Central memory CD4-positive, alpha-beta T cell (primary cell): ENCODE data around the gene PRKAB2.
"Not testable (repeated sequence)": the region's sequence is repeated elsewhere in the genome, so short reads cannot be mapped to it uniquely, and the experiment has no call there.

Experiments
- DNase-seq: peaks from one replicate; pipeline ENCODE4 v3.0.0; 2022

The PRKAB2 gene

DNA sequence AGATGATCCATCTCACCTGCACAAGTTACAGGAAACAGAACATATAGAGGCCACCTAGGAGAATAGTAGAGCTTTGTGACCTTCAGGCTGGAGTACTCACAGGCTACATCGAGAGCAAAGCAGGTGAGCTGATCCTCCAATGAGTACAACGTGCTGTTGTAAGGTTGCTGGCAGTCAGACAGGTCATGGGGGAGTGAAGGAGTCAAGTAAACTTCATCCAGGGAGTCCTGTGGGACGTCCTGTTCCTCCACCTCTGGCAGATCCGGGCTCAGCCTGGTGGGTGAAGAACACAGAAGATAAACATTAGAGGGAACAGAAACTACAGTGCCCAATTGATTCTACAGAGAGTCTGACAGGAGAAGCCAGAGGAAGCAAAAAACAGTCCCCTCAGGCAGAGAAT lies 62.5 kb downstream of the PRKAB2 start:
- no peak for DNase-seq

DNA sequence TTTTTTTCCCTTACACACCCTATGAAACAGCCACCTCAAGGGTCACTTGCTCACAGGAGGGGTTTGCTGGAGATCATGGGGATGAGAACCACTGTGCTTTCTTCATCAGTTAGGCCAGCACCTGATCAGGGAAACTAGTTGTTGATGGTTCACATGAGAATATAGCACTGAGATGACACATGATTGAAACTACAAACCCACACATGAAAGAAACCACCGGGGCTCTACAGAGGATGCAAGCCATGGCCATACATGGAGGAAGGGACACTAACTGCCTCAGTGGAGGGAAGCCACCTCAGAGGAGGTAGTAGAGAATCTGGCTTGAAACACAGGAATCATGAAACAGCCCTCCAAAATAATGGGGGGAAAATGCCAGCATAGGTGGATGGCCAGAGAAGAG lies 63.2 kb downstream of the PRKAB2 start:
- DNase-seq, result no peak

DNA sequence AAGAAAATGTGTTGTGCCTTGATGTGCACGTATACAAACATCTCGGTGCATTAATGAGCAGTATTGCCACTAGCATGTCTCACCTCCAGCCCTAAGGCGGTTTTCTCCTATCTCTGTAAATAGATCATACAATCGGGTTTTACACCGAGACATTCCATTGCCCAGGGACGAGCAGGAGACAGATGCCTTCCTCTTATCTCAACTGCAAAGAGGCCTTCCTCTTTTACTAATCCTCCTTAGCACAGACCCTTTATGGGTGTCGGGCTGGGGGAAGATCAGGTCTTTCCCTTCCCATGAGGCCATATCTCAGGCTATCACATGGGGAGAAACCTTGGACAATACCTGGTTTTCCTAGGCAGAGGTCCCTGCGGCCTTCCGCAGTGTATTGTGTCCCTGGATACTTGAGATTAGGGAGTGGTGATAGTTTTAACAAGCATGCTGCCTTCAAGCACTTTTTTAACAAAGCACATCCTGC lies 65.8 kb downstream of the PRKAB2 start:
- not testable (repeated sequence) for DNase-seq

DNA sequence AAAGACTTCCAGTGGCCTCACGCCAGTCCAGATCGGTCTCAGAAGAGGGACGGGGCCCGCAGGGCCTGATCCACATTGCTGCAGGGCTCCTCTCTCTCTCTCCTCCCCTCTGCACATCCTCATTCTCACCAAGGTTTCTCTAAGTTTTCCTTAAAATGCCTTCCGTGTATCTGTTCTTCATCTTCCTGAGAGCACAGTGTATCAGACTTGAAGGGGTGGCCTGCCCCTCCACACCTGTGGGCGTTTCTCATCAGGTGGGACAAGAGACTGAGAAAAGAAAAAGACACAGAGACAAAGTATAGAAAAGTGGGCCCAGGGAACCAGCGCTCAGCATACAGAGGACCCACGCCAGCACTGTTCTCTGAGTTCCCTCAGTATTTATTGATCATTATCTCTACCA lies 66.4 kb downstream of the PRKAB2 start:
- DNase-seq, result no peak
